ENCODE data around the gene IRF2.

GRCh38 chr4:184434501-184435066 lies 39.8 kb downstream of the IRF2 start:
- no peak for TF ChIP-seq CTCF (conservative IDR thresholded peaks at IDR 0.05)
- no peak for TF ChIP-seq ZFX (IDR thresholded peaks at IDR 0.05)

Data from C4-2B (cell line).